Cardiac fibroblast (primary cell): ENCODE measurements around the gene TSPAN3.

ENCODE experiments used
- DNase-seq, 2 donors: peaks; one replicate each; pipeline versions ENCODE4 v3.0.0 to v3.0.0-alpha.2; 2010; ENCODE audit warnings: low read depth in 2 of 2
- H3K4me3 ChIP-seq, 2 donors: replicated peaks in 1 of 2; 1 replicate in 1 of 2; 2 replicates in 1 of 2; pipeline ENCODE4 v1.5.1; 2011; ENCODE audit warnings: low read depth in 2 of 2, low read length in 2 of 2, mild to moderate bottlenecking in 2 of 2, moderate library complexity in 1 of 2
- TF ChIP-seq, protein P1 (sequence below): IDR thresholded peaks from one replicate; pipeline ENCODE4 v1.5.1; 2011; ENCODE audit warnings: low read depth, mild to moderate bottlenecking, low read length, inconsistent platforms

The TSPAN3 gene

DNA sequence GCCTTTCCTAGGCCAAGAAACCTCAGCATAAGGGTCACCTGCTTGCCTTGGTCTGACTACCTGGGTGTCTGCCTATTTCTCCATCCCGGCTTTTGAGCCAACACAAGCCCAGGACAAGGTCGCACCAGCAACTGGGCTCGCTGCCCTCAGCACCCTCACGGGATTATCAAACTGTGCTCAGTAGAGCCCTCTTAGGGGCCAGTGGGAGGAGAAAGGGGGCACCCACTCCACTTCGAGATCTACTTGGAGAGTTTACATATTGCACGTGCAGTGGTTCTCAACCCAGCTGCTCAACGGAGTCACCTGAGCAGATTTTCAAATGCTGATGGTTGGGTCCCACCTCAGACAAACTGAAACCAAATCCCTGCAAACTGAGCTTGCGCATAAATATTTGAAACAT is 31.1 kb downstream of the TSPAN3 start:
- TF ChIP-seq, protein P1, sequence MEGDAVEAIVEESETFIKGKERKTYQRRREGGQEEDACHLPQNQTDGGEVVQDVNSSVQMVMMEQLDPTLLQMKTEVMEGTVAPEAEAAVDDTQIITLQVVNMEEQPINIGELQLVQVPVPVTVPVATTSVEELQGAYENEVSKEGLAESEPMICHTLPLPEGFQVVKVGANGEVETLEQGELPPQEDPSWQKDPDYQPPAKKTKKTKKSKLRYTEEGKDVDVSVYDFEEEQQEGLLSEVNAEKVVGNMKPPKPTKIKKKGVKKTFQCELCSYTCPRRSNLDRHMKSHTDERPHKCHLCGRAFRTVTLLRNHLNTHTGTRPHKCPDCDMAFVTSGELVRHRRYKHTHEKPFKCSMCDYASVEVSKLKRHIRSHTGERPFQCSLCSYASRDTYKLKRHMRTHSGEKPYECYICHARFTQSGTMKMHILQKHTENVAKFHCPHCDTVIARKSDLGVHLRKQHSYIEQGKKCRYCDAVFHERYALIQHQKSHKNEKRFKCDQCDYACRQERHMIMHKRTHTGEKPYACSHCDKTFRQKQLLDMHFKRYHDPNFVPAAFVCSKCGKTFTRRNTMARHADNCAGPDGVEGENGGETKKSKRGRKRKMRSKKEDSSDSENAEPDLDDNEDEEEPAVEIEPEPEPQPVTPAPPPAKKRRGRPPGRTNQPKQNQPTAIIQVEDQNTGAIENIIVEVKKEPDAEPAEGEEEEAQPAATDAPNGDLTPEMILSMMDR = no peak
- no peak overlapping the region for H3K4me3 ChIP-seq
- DNase-seq = no peak

DNA sequence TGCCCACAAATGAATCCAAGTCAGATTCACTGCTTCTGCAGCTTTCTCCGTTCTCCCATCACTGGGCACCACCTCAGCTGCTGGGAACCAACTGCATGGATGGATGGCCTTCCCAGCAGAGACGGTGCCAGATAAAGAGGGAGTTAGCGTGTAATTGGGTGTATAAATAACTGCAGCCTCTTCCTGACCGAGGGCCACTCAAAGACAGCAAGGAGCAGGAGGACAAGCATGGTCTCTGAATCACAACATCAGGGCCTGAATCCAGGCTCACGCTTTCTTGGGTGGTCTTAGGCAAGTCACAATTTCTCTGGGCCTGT is 31.7 kb downstream of the TSPAN3 start:
- DNase-seq = no peak
- no peak overlapping the region for H3K4me3 ChIP-seq
- TF ChIP-seq, protein P1 = no peak

DNA sequence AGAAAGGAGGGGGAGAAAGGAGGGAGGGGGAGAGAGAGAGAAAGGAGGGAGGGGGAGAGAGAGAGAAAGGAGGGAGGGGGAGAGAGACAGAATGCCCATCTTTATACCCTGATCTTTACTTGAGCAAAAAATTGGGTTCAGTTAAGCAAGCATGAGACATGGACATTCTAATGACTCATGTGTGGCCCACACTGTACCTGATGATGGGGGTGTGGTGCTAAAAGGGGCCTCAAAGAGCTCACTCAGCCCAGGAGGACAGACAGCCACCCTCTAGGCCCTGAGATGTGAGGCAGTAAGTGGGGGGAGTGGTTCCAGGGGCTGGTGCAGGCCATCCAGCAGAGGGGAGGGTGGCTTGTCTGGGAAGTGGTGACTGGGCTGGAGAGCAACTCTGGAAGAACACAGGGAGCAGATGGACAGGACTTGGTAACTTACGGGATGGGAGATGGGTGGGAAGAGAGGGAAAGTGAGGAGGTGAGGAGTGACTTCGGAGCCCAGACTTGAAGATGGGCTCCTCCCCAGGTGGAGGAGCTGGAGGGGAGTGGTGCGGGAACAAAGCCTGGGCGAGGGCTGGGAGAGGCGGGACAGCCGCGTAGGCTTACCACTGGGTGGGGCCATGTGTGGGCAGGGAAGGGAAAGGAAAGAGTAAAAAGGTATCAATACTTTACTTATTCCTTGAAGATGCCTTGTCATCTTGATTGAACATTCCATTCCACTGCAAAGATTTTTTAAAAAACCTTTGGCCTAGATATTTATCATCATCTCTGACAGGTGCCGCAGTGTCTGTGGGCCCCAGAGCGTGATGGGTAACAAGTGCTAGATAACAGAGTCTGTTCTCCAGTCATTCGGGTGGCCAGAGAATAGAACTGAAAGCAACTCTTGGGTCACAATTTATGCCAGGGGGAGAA is 32.3 kb downstream of the TSPAN3 start:
- TF ChIP-seq, protein P1 = no peak
- H3K4me3 ChIP-seq = no peak overlapping the region
- DNase-seq = no peak

DNA sequence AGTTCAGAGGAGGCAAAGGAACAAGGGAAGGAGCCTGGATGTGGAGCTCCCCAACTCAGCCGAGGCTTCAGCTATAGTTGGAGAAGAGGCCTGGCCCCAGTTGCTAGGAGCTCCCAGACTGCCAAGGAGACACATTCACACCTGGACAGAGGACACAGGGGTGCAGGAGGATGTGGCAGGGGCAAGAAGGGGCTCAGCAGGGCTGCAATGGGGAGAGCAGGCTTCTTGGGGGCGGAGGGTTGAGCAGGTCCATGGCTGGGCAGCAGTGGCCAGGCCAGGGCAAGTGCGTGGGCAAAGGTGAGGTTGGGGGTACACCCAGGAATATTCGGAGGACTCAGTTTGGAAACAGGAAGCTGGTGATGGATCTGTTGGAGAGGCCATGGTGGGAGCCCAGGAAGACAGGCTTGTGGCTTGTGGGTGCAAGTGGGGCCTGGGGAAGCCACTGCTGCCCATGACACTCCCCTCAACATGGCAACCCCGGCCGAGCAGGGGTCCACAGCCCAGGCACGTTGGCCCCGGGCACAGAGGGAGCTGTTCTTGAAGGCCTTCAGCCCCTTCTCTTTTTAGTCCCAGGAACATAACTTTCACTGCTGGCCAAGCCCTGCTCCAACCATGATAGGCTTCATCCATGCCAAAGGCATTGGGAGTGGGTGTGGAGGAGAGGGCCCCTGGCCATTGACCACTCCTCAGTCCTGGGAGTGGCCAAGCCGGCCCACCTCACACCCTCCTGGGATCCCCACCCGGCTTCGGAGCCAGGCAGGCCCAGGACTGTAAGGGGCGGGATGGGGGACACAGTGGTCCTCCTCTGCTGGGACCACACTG is 33.3 kb downstream of the TSPAN3 start:
- TF ChIP-seq, protein P1 = no peak
- H3K4me3 ChIP-seq = no peak overlapping the region
- DNase-seq = no peak

DNA sequence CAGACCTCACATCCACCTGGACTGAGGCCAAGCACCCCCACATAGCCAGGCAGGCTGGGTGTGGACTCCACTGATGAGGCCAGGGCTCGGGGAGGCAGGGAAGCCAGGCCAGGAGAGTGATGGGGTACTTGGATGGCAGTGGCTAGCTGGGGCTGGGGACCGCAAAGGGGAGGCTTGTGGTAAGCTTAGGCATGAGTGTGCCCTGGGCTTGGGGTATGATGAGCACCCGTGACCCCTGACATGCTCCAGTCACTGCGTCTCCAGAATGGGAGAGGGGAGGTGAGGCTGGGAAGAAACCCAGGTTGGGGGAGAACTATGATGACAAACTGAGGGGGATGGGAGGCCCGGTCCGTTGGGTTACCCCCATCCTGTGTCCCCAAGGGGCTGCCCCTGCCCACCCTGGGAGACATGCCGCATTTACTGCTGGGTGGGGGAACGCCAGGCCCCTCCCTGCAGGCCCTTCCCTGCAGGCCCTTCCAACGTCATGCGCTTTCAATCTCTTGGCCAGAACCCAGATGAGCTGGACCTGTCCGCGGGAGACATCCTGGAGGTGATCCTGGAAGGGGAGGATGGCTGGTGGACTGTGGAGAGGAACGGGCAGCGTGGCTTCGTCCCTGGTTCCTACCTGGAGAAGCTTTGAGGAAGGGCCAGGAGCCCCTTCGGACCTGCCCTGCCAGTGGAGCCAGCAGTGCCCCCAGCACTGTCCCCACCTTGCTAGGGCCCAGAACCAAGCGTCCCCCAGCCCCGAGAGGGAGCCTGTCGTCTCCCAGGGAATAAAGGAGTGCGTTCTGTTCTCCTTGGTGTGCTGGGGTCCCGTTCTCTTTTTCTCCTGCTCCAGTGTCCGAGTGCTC is 34.1 kb downstream of the TSPAN3 start:
- no peak overlapping the region for H3K4me3 ChIP-seq
- peak in 1 of 2 donors; percentile 17 for DNase-seq
- TF ChIP-seq, protein P1 = no peak

DNA sequence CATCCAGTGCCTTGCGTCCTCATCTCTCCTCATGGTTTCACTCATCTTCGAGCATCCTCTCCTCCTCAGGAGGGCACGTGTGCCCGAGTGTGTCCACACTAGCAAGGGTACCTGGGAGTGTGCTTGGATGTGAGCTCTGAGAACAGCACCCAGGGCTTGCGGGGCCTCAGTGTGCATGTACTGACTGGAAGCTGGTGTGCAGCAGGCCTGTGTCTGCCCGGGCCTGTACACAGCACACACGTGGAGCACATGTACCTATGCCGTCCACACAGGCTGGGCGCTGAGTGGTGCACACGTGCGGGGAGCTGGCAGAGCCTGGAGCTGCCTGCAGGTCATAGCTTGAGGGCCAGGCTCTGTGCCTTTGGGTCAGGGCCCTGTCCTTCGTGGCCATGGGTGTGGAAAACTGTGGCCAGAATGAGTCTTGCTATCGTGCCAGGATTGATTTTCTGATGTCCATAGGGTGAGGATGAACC is 34.9 kb downstream of the TSPAN3 start:
- TF ChIP-seq, protein P1 = no peak
- no peak for DNase-seq
- no peak overlapping the region for H3K4me3 ChIP-seq
